ENCODE results near the gene MRPL43. TPM values are rescaled to one million over a fixed set of nuclear protein-coding genes. Genes with fewer than 3 reads are reported as not detected.

MRPL43 gene
- total and polyA plus RNA-seq, 4 donors, result 43.6 to 105 (median 84.5) TPM

DNA sequence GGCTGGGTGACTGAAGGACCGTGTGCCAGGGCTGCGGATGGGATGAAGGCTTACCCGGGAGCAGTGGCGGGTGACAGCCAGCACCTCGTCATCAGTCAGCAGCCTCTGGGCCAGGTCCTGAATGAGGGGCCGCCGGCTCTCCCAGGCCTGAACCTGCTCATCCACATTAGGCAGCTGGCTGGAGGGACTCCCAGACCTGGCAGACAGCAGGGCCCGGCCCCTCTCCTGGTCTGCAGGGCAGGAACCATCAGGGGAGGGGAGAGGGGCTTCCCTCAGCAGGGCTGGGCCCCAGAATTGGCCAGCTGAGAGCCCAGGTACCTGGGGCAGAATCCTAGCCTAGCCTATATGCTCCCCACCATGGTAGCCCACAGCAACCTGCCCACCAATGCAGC lies 28.3 kb upstream of the MRPL43 start:
- TF ChIP-seq, protein P1, sequence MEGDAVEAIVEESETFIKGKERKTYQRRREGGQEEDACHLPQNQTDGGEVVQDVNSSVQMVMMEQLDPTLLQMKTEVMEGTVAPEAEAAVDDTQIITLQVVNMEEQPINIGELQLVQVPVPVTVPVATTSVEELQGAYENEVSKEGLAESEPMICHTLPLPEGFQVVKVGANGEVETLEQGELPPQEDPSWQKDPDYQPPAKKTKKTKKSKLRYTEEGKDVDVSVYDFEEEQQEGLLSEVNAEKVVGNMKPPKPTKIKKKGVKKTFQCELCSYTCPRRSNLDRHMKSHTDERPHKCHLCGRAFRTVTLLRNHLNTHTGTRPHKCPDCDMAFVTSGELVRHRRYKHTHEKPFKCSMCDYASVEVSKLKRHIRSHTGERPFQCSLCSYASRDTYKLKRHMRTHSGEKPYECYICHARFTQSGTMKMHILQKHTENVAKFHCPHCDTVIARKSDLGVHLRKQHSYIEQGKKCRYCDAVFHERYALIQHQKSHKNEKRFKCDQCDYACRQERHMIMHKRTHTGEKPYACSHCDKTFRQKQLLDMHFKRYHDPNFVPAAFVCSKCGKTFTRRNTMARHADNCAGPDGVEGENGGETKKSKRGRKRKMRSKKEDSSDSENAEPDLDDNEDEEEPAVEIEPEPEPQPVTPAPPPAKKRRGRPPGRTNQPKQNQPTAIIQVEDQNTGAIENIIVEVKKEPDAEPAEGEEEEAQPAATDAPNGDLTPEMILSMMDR (IDR thresholded peaks at IDR 0.05; ENCODE audit: control extremely low read depth, extremely low read depth), result no peak
- Histone ChIP-seq H3K4me3 (no peak overlapping the region), H3K27me3 (ENCODE audit: control insufficient read depth in 3 of 3, insufficient read depth in 3 of 3, low read length in 2 of 3) (peaks cover 2 to 14% (median 7%) of the 10 kb centered on the region in 3 donors), H3K9me3 (ENCODE audit: control insufficient read depth in 4 of 4, insufficient read depth in 3 of 4, low read length in 3 of 4) (no peaks in the 10 kb centered on the region), H3K9ac (ENCODE audit: insufficient read depth in 1 of 2, low read length in 2 of 2) (no peak overlapping the region), H3K36me3 (ENCODE audit: control insufficient read depth in 4 of 4, insufficient read depth in 4 of 4, low read length in 4 of 4) (no peaks in the 10 kb centered on the region), H3K27ac (ENCODE audit: low read depth in 1 of 2, low read length in 1 of 2) (no peak overlapping the region), H3K4me1 (ENCODE audit: control insufficient read depth in 5 of 5, insufficient read depth in 5 of 5, low read length in 5 of 5) (peaks cover 0 to 17% (median 9%) of the 10 kb centered on the region in 5 donors)
- no peak for ATAC-seq (ENCODE audit: insufficient read depth, low FRiP score)
- 80 to 84% methylated on average over 8 of the region's 8 CpGs for WGBS, 2 donors
- no peak for DNase-seq

DNA sequence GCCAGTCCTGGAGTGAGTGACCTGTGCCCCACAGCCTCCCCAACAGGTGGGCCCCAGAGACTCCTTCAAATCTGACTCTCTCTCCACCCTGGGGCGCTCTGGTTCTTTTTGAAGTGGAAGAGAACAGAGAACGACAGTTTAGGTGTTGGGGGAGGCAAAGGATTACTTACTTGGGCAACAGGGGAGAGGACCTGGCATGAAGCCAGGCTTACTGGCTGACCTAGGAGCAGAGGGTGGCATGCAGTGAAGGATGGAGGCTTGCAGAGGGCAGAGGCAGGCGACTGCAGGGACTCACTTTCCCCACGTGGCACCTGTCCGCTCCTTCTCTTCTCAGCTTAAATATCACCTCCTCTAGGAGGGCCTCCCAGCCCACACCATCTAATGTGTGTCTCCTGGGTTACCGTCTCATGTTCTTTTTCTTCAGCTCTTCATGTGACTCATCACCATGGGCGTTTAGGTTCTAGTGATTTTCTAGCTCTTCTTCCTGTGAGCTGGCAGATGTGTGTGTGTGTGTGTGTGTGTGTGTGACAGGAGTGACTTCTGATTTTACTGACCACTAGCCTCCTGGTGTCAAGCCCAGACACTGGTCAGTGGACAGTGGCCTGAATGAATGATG lies 27.8 kb upstream of the MRPL43 start:
- ATAC-seq (ENCODE audit: insufficient read depth, low FRiP score) (no peak), DNase-seq (no peak)
- Histone ChIP-seq H3K27me3 (ENCODE audit: control insufficient read depth in 3 of 3, insufficient read depth in 3 of 3, low read length in 2 of 3) (peaks cover 2 to 14% (median 7%) of the 10 kb centered on the region in 3 donors), H3K36me3 (ENCODE audit: control insufficient read depth in 4 of 4, insufficient read depth in 4 of 4, low read length in 4 of 4) (no peaks in the 10 kb centered on the region), H3K9ac (ENCODE audit: insufficient read depth in 1 of 2, low read length in 2 of 2) (no peak overlapping the region), H3K27ac (ENCODE audit: low read depth in 1 of 2, low read length in 1 of 2) (no peak overlapping the region), H3K4me3 (no peak overlapping the region), H3K4me1 (ENCODE audit: control insufficient read depth in 5 of 5, insufficient read depth in 5 of 5, low read length in 5 of 5) (peaks cover 0 to 17% (median 9%) of the 10 kb centered on the region in 5 donors), H3K9me3 (ENCODE audit: control insufficient read depth in 4 of 4, insufficient read depth in 3 of 4, low read length in 3 of 4) (no peaks in the 10 kb centered on the region)
- WGBS, 2 donors, result 51 to 53% methylated on average over 7 of the region's 7 CpGs
- TF ChIP-seq, protein P1 (IDR thresholded peaks at IDR 0.05; ENCODE audit: control extremely low read depth, extremely low read depth), result no peak

DNA sequence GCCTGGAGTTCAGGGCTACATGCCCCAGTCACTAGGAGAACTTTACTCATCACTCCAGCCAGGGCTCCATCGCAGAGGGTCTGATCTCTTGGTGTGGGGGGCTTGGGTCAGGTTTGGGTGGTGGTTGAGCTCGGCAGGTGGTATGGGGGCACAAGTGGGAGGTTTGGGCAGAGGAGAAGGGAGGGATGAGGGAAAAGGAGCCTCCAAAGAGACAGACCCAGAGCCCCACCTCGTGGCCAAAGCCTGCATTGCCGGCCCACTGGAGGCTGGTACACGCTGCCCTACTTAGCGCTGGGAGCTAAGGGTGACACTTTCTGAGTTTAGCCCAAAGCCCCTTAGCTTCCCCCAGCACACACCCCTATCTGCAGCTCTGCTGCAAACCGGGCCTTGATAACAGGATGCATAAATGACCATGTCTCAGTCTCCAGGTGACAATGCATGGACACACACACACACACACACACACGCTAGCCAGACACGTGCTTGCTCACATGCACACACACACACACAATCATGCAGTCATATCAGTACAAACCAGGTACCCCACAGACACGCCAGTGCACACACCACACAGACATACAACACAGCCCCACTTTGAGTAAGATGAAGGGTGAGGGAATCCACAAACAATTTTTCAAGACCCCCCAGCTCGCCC lies 27.1 kb upstream of the MRPL43 start:
- Histone ChIP-seq H3K4me3 (no peak overlapping the region), H3K36me3 (ENCODE audit: control insufficient read depth in 4 of 4, insufficient read depth in 4 of 4, low read length in 4 of 4) (no peaks in the 10 kb centered on the region), H3K27me3 (ENCODE audit: control insufficient read depth in 3 of 3, insufficient read depth in 3 of 3, low read length in 2 of 3) (peaks cover 2 to 14% (median 7%) of the 10 kb centered on the region in 3 donors), H3K27ac (ENCODE audit: low read depth in 1 of 2, low read length in 1 of 2) (no peak overlapping the region), H3K9me3 (ENCODE audit: control insufficient read depth in 4 of 4, insufficient read depth in 3 of 4, low read length in 3 of 4) (no peaks in the 10 kb centered on the region), H3K4me1 (ENCODE audit: control insufficient read depth in 5 of 5, insufficient read depth in 5 of 5, low read length in 5 of 5) (peaks cover 0 to 17% (median 9%) of the 10 kb centered on the region in 5 donors), H3K9ac (ENCODE audit: insufficient read depth in 1 of 2, low read length in 2 of 2) (no peak overlapping the region)
- TF ChIP-seq, protein P1 (IDR thresholded peaks at IDR 0.05; ENCODE audit: control extremely low read depth, extremely low read depth), result peak; percentile 92
- WGBS, 2 donors, result 19 to 20% methylated on average over 11 of the region's 11 CpGs
- peak; percentile 55 for ATAC-seq (ENCODE audit: insufficient read depth, low FRiP score)
- DNase-seq, result peak; percentile 72 to 80 (median 75)
